Glutamatergic neuron (in vitro differentiated cells): Measurements from ENCODE around the gene STAT4. TPM values are rescaled to one million over a fixed set of nuclear protein-coding genes. Genes with fewer than 3 reads are reported as not detected.

Source experiments
- DNase-seq: peaks from one replicate; pipeline ENCODE4 v3.0.0; 2022
- H3K27ac Mint-ChIP-seq: one replicate; pipeline ENCODE4 v1.8.0; 2020; ENCODE audit warnings: mild to moderate bottlenecking, mixed read lengths, inconsistent platforms; ENCODE audit not compliant: unreplicated experiment
- H3K27me3 Mint-ChIP-seq: one replicate; pipeline ENCODE4 v1.8.0; 2020; ENCODE audit warnings: mild to moderate bottlenecking, moderate library complexity, mixed read lengths, inconsistent platforms; ENCODE audit not compliant: unreplicated experiment
- H3K36me3 Mint-ChIP-seq: one replicate; pipeline ENCODE4 v1.8.0; 2020; ENCODE audit warnings: mild to moderate bottlenecking, mixed read lengths, inconsistent platforms; ENCODE audit not compliant: unreplicated experiment
- H3K4me1 Mint-ChIP-seq: one replicate; pipeline ENCODE4 v1.8.0; 2020; ENCODE audit warnings: mild to moderate bottlenecking, low read depth, mixed read lengths, inconsistent platforms; ENCODE audit not compliant: unreplicated experiment
- H3K4me3 Mint-ChIP-seq: one replicate; pipeline ENCODE4 v1.8.0; 2020; ENCODE audit warnings: mild to moderate bottlenecking, mixed read lengths, inconsistent platforms; ENCODE audit not compliant: unreplicated experiment
- H3K9me3 Mint-ChIP-seq: one replicate; pipeline ENCODE4 v1.8.0; 2020; ENCODE audit warnings: mild to moderate bottlenecking, moderate library complexity, mixed read lengths, inconsistent platforms; ENCODE audit not compliant: unreplicated experiment
- CTCF ChIP-seq: fragments of 200-600 bp; sonication (generic); IDR thresholded peaks from one replicate; pipeline ENCODE4 v1.5.0; 2021; ENCODE audit not compliant: partially characterized antibody, unreplicated experiment
- total RNA-seq: library from RNA; stranded (reverse); fragmentation: NEBNext Ultra II Directional; extraction: Animal tissue kit (Norgen Biotek cat#: 25700); gene quantifications from one replicate; pipeline ENCODE4 v1.2.1, GENCODE V29; 2021; ENCODE audit not compliant: unreplicated experiment

STAT4 gene
- total RNA-seq, 1 donor from 2014 or later, result 0.74 TPM

GRCh38 chr2:191166111-191166755, 15.4 kb upstream of the STAT4 start:
- no peak for DNase-seq
- Mint-ChIP-seq H3K4me1 (peaks cover 4% of the 10 kb centered on the region), H3K9me3 (peaks cover 4% of the 10 kb centered on the region), H3K4me3 (no peak overlapping the region), H3K27me3 (no peaks in the 10 kb centered on the region), H3K27ac (no peak overlapping the region), H3K36me3 (no peaks in the 10 kb centered on the region)
- TF ChIP-seq CTCF, result no peak

DNA sequence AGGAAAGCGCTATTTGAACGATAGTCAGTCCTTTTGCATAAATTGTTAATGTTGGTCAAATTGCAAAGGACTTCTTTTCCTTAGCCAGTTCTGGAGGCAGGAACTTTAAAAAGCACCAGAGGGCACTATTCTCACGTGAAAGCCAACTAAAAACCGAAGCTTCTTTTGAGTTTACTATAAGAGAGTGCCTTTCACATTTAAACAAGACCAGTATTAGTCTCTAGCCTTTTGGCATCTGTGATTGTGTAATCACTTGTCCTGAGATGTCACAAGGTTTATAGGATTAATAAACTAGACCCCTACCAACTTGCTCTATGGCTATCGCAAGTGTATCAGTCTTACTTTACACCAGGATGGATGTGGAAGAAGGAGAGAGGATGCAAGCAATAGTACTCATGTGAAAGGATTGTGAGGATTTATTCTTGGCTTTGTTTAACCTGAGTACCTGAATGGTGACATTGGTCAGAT, 14.4 kb upstream of the STAT4 start:
- Mint-ChIP-seq H3K27ac (no peak overlapping the region), H3K27me3 (peaks cover 2% of the 10 kb centered on the region), H3K9me3 (peaks cover 4% of the 10 kb centered on the region), H3K36me3 (peaks cover 2% of the 10 kb centered on the region), H3K4me1 (peaks cover 4% of the 10 kb centered on the region), H3K4me3 (no peak overlapping the region)
- DNase-seq, result no peak
- TF ChIP-seq CTCF, result peak; percentile 48

GRCh38 chr2:191158747-191159146, 8.0 kb upstream of the STAT4 start:
- H3K4me1 Mint-ChIP-seq, result no peaks in the 10 kb centered on the region
- peaks cover 2% of the 10 kb centered on the region for H3K27me3 Mint-ChIP-seq
- peaks cover 3% of the 10 kb centered on the region for H3K9me3 Mint-ChIP-seq
- peaks cover 5% of the 10 kb centered on the region for H3K36me3 Mint-ChIP-seq
- DNase-seq, result no peak
- H3K27ac Mint-ChIP-seq, result no peak overlapping the region
- no peak overlapping the region for H3K4me3 Mint-ChIP-seq
- TF ChIP-seq CTCF, result no peak

DNA sequence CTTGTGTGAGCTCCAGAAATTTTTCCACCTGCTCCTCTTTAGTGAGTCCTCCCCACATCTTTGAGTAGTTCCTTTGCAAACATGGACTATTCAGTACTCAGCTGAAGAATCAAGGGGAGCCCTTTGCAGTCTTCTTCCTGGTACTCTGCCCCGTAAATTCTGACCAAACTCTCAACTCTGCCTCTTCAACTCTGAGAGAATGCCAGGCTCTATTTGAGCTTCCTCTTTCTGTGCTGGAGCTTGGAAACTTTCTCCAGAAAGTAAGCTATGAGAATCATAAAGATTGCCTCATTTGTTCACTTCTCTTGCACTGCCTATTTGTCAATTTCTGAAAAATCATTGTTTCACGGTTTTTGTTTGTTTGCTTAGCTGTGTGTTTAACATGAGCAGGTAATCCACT, 7.4 kb upstream of the STAT4 start:
- H3K4me1 Mint-ChIP-seq, result no peaks in the 10 kb centered on the region
- H3K36me3 Mint-ChIP-seq, result peaks cover 5% of the 10 kb centered on the region
- no peak for DNase-seq
- H3K9me3 Mint-ChIP-seq, result peaks cover 3% of the 10 kb centered on the region
- no peak overlapping the region for H3K4me3 Mint-ChIP-seq
- H3K27me3 Mint-ChIP-seq, result peaks cover 2% of the 10 kb centered on the region
- no peak overlapping the region for H3K27ac Mint-ChIP-seq
- TF ChIP-seq CTCF, result no peak

- Mint-ChIP-seq H3K36me3 (peaks cover 5% of the 10 kb centered on the region), H3K9me3 (no peaks in the 10 kb centered on the region), H3K4me3 (no peak overlapping the region), H3K27me3 (peaks cover 2% of the 10 kb centered on the region), H3K27ac (no peak overlapping the region), H3K4me1 (no peaks in the 10 kb centered on the region)
- TF ChIP-seq CTCF, result peak; percentile 55
- no peak for DNase-seq
Observed at GRCh38 chr2:191155608-191156071, 4.8 kb upstream of the STAT4 start.
